Right atrium auricular region (tissue), 2 donors: ENCODE measurements around the gene HCK. TPM values are rescaled to one million over a fixed set of nuclear protein-coding genes. Genes with fewer than 3 reads are reported as not detected.

Experiments
- DNase-seq: peaks from one replicate; pipeline ENCODE4 v3.0.0-alpha.2; 2019; ENCODE audit warnings: low spot score
- H3K27ac ChIP-seq, 2 donors: fragments of 200-600 bp; sonication (generic); 1 replicate in 1 of 2; 2 replicates in 1 of 2; pipeline ENCODE4 v1.5.1; 2016 to 2019
- H3K27me3 ChIP-seq, 2 donors: fragments of 200-600 bp; sonication (generic); one replicate each; pipeline versions ENCODE4 v1.5.1 to v1.6.0; 2017 to 2019
- H3K36me3 ChIP-seq: fragments of 200-600 bp; sonication (generic); one replicate; pipeline ENCODE4 v1.5.1; 2016
- H3K4me1 ChIP-seq, 2 donors: fragments of 200-600 bp; sonication (generic); one replicate each; pipeline versions ENCODE4 v1.5.1 to v1.6.0; 2017 to 2019
- H3K4me3 ChIP-seq, 2 donors: fragments of 200-600 bp; sonication (generic); 1 replicate in 1 of 2; 2 replicates in 1 of 2; pipeline ENCODE4 v1.5.1; 2017 to 2019; ENCODE audit warnings: mild to moderate bottlenecking in 1 of 2, moderate library complexity in 1 of 2
- H3K9me3 ChIP-seq, 2 donors: fragments of 200-600 bp; sonication (generic); one replicate each; pipeline ENCODE4 v1.5.1; 2019
- CTCF ChIP-seq, 2 donors: fragments of 200-600 bp; sonication (generic); IDR thresholded peaks; one replicate each; pipeline ENCODE4 v1.5.1; 2019; ENCODE audit warnings: antibody characterized with exemption in 2 of 2
- total RNA-seq, 2 donors: library from RNA; depleted of rRNA; stranded (reverse); fragments of >200 nt; gene quantifications; one replicate each; pipeline ENCODE4 v1.1.0, GENCODE V29; 2016

The HCK gene
- total RNA-seq, 2 donors from 2014 or later = 2.3 to 9.2 TPM

- TF ChIP-seq CTCF (IDR thresholded peaks at IDR 0.05) = no peak
- H3K27me3 ChIP-seq = no peaks in the 10 kb centered on the region
- peaks cover 0 to 14% of the 10 kb centered on the region in 2 donors for H3K4me1 ChIP-seq
- no peak overlapping the region for H3K27ac ChIP-seq
- no peak for DNase-seq
- no peak overlapping the region for H3K4me3 ChIP-seq
- H3K36me3 ChIP-seq = no peaks in the 10 kb centered on the region
- no peaks in the 10 kb centered on the region for H3K9me3 ChIP-seq
These were observed 38.7 kb upstream of the HCK start for GRCh38 chr20:32013326-32013725.

GRCh38 chr20:32017711-32018251 is 34.3 kb upstream of the HCK start:
- Histone ChIP-seq H3K4me3 (no peak overlapping the region), H3K9me3 (no peaks in the 10 kb centered on the region), H3K27ac (no peak overlapping the region), H3K27me3 (peaks cover 0 to 3% of the 10 kb centered on the region in 2 donors), H3K4me1 (peaks cover 0 to 16% of the 10 kb centered on the region in 2 donors), H3K36me3 (no peaks in the 10 kb centered on the region)
- no peak for DNase-seq
- no peak for TF ChIP-seq CTCF (IDR thresholded peaks at IDR 0.05)

GRCh38 chr20:32018269-32019155 is 33.5 kb upstream of the HCK start:
- Histone ChIP-seq H3K9me3 (no peaks in the 10 kb centered on the region), H3K4me3 (peak overlapping the region; percentile 44 to 56), H3K36me3 (no peaks in the 10 kb centered on the region), H3K27me3 (peaks cover 0 to 3% of the 10 kb centered on the region in 2 donors), H3K4me1 (peaks cover 0 to 16% of the 10 kb centered on the region in 2 donors), H3K27ac (peak overlapping the region in 1 of 2 donors; percentile 13)
- TF ChIP-seq CTCF (IDR thresholded peaks at IDR 0.05) = no peak
- DNase-seq = no peak

GRCh38 chr20:32019156-32019510 is 32.9 kb upstream of the HCK start:
- DNase-seq = no peak
- no peaks in the 10 kb centered on the region for H3K36me3 ChIP-seq
- peak overlapping the region; percentile 44 to 56 for H3K4me3 ChIP-seq
- no peak for TF ChIP-seq CTCF (IDR thresholded peaks at IDR 0.05)
- H3K4me1 ChIP-seq = peaks cover 0 to 16% of the 10 kb centered on the region in 2 donors
- H3K27ac ChIP-seq = no peak overlapping the region
- H3K27me3 ChIP-seq = peaks cover 0 to 3% of the 10 kb centered on the region in 2 donors
- H3K9me3 ChIP-seq = no peaks in the 10 kb centered on the region

- no peak for DNase-seq
- TF ChIP-seq CTCF (IDR thresholded peaks at IDR 0.05) = no peak
- H3K4me3 ChIP-seq = peak overlapping the region; percentile 23 to 56
- H3K9me3 ChIP-seq = no peaks in the 10 kb centered on the region
- H3K27ac ChIP-seq = no peak overlapping the region
- peaks cover 0 to 16% of the 10 kb centered on the region in 2 donors for H3K4me1 ChIP-seq
- H3K36me3 ChIP-seq = no peaks in the 10 kb centered on the region
- peaks cover 0 to 3% of the 10 kb centered on the region in 2 donors for H3K27me3 ChIP-seq
These were observed 32.2 kb upstream of the HCK start for GRCh38 chr20:32019563-32020463.
